ENCODE data around the gene NCKAP1. TPM values are rescaled to one million over a fixed set of nuclear protein-coding genes. Genes with fewer than 3 reads are reported as not detected.

The NCKAP1 gene
- total and polyA plus RNA-seq, 2 donors from 2014 or later, result 45.4 to 140 TPM

DNA sequence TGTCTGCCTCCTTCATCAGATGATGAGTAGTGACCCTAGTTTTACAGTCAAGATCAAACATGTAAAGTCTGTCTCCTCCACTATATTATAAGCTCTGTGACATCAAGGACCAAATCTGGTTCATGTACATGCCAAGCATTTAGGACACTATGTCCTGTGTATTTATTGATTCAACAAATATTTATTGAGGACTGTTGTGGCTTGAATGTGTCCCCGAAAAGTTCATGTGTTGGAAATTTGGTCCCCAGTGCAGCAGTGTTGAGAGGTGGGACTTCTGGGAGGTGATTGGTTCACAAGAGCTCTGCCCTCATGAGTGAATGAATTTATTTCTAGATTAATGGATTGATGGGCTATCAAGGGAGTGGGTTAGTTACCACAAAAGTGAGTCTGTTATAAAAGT, 125.2 kb downstream of the NCKAP1 start:
- Histone ChIP-seq H3K27ac (ENCODE audit: low read depth in 2 of 2, low read length in 2 of 2) (no peak overlapping the region), H3K4me1 (ENCODE audit: control insufficient read depth in 2 of 3, insufficient read depth in 2 of 3, low read depth in 1 of 3, low read length in 3 of 3) (peaks cover 0 to 8% (median 2%) of the 10 kb centered on the region in 3 donors), H3K27me3 (ENCODE audit: control insufficient read depth, insufficient read depth, low read length) (no peaks in the 10 kb centered on the region), H3K9me3 (ENCODE audit: control insufficient read depth in 2 of 3, insufficient read depth in 1 of 3, low read length in 3 of 3) (no peaks in the 10 kb centered on the region), H3K9ac (ENCODE audit: low read length in 3 of 3) (no peak overlapping the region), H3K36me3 (ENCODE audit: control insufficient read depth in 2 of 3, insufficient read depth in 3 of 3, low read length in 3 of 3) (peaks cover 0 to 16% (median 2%) of the 10 kb centered on the region in 3 donors), H3K4me3 (ENCODE audit: low read length in 3 of 3) (no peak overlapping the region)
- DNase-seq (no peak), FAIRE-seq (no peak)
- TF ChIP-seq, protein P1, sequence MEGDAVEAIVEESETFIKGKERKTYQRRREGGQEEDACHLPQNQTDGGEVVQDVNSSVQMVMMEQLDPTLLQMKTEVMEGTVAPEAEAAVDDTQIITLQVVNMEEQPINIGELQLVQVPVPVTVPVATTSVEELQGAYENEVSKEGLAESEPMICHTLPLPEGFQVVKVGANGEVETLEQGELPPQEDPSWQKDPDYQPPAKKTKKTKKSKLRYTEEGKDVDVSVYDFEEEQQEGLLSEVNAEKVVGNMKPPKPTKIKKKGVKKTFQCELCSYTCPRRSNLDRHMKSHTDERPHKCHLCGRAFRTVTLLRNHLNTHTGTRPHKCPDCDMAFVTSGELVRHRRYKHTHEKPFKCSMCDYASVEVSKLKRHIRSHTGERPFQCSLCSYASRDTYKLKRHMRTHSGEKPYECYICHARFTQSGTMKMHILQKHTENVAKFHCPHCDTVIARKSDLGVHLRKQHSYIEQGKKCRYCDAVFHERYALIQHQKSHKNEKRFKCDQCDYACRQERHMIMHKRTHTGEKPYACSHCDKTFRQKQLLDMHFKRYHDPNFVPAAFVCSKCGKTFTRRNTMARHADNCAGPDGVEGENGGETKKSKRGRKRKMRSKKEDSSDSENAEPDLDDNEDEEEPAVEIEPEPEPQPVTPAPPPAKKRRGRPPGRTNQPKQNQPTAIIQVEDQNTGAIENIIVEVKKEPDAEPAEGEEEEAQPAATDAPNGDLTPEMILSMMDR (IDR thresholded peaks at IDR 0.05; ENCODE audit: borderline replicate concordance, extremely low read depth, insufficient read depth), result no peak
- intact Hi-C loops (cut with DNase I), result no loop called here

DNA sequence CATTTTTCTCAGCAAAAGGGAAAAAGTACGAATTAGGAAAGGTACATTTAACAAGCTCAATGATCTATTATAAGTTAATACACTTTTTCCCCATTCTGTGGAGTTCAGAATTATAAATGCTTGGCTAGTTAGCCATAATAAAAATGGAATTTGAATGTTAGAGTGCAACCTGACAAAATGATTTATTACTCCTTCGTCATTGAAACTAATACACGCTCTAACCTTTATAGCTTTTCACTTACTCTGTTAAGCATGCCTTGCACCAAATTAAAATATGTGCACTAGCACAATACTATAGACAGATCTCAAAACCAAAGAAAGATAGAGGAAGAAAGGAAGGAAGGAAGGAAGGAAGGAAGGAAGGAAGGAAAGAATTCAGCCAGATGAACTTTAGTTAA, 125.7 kb downstream of the NCKAP1 start:
- Histone ChIP-seq H3K4me1 (ENCODE audit: control insufficient read depth in 2 of 3, insufficient read depth in 2 of 3, low read depth in 1 of 3, low read length in 3 of 3) (peaks cover 0 to 8% (median 2%) of the 10 kb centered on the region in 3 donors), H3K4me3 (ENCODE audit: low read length in 3 of 3) (no peak overlapping the region), H3K36me3 (ENCODE audit: control insufficient read depth in 2 of 3, insufficient read depth in 3 of 3, low read length in 3 of 3) (peaks cover 0 to 16% (median 2%) of the 10 kb centered on the region in 3 donors), H3K9ac (ENCODE audit: low read length in 3 of 3) (no peak overlapping the region), H3K9me3 (ENCODE audit: control insufficient read depth in 2 of 3, insufficient read depth in 1 of 3, low read length in 3 of 3) (no peaks in the 10 kb centered on the region), H3K27ac (ENCODE audit: low read depth in 2 of 2, low read length in 2 of 2) (no peak overlapping the region), H3K27me3 (ENCODE audit: control insufficient read depth, insufficient read depth, low read length) (no peaks in the 10 kb centered on the region)
- no peak for FAIRE-seq
- TF ChIP-seq, protein P1 (IDR thresholded peaks at IDR 0.05; ENCODE audit: borderline replicate concordance, extremely low read depth, insufficient read depth), result no peak
- intact Hi-C loops (cut with DNase I), result no loop called here
- no peak for DNase-seq

DNA sequence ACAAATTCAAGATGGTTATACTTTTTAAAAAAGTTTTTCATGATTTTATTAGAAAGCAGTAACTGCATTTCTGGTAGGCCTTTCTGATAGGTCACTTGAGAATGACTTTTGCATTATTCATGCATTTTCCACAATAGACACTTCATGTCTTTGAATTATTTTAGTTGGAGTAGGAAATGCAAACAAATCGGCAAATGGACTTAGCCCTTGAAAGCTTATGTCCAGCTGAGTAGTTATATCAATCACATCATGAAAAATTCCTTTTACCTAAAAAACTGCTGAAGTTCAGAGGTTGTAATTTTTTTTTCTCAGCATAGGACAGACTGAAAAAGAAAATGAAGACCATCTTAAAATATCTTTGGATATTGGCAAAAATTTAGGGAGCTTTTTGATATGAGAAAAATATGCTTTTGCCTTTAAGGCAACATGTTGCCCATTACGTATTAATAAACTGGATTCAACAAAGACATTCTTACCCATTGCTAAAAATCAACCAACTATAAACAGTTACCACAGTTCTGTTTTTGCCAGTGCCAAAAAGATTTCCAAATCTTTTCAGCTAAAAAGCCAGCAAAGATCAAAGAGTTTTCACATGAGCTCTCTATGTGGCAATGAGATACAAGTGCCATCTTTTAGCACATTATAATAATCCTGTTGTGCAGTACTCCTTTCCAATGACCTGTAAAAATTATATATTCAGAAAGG, 126.3 kb downstream of the NCKAP1 start:
- Histone ChIP-seq H3K4me3 (ENCODE audit: low read length in 3 of 3) (no peak overlapping the region), H3K4me1 (ENCODE audit: control insufficient read depth in 2 of 3, insufficient read depth in 2 of 3, low read depth in 1 of 3, low read length in 3 of 3) (peaks cover 0 to 8% (median 2%) of the 10 kb centered on the region in 3 donors), H3K27ac (ENCODE audit: low read depth in 2 of 2, low read length in 2 of 2) (no peak overlapping the region), H3K9ac (ENCODE audit: low read length in 3 of 3) (no peak overlapping the region), H3K27me3 (ENCODE audit: control insufficient read depth, insufficient read depth, low read length) (no peaks in the 10 kb centered on the region), H3K9me3 (ENCODE audit: control insufficient read depth in 2 of 3, insufficient read depth in 1 of 3, low read length in 3 of 3) (no peaks in the 10 kb centered on the region), H3K36me3 (ENCODE audit: control insufficient read depth in 2 of 3, insufficient read depth in 3 of 3, low read length in 3 of 3) (peaks cover 0 to 16% (median 2%) of the 10 kb centered on the region in 3 donors)
- TF ChIP-seq, protein P1 (IDR thresholded peaks at IDR 0.05; ENCODE audit: borderline replicate concordance, extremely low read depth, insufficient read depth), result no peak
- intact Hi-C loops (cut with DNase I), result no loop called here
- DNase-seq (no peak), FAIRE-seq (no peak)
